Parathyroid adenoma (tissue), 2 donors: Measurements from ENCODE around the gene CCDC73.

Experiments used
- H2AFZ ChIP-seq: fragments of 300-600 bp; sonication (generic); one replicate; pipeline ENCODE4 v1.7.0; 2017; ENCODE audit warnings: antibody characterized with exemption, mild to moderate bottlenecking
- H3K27ac ChIP-seq: fragments of 300-600 bp; sonication (generic); one replicate; pipeline ENCODE4 v1.7.0; 2017
- H3K27me3 ChIP-seq: fragments of 300-600 bp; sonication (generic); one replicate; pipeline ENCODE4 v1.7.0; 2017; ENCODE audit warnings: low read length; ENCODE audit not compliant: control insufficient read depth, insufficient read depth
- H3K36me3 ChIP-seq: fragments of 300-600 bp; sonication (generic); one replicate; pipeline ENCODE4 v1.7.0; 2017; ENCODE audit warnings: low read length; ENCODE audit not compliant: control insufficient read depth, insufficient read depth
- H3K4me1 ChIP-seq: fragments of 300-600 bp; sonication (generic); one replicate; pipeline ENCODE4 v1.7.0; 2017; ENCODE audit warnings: control low read depth
- H3K4me2 ChIP-seq: fragments of 300-600 bp; sonication (generic); one replicate; pipeline ENCODE4 v1.7.0; 2017; ENCODE audit warnings: low read length
- H3K4me3 ChIP-seq: fragments of 300-600 bp; sonication (generic); one replicate; pipeline ENCODE4 v1.7.0; 2017; ENCODE audit warnings: low read depth, low read length
- H3K79me2 ChIP-seq: fragments of 300-600 bp; sonication (generic); one replicate; pipeline ENCODE4 v1.7.0; 2017; ENCODE audit warnings: control low read depth
- H3K9ac ChIP-seq: fragments of 300-600 bp; sonication (generic); one replicate; pipeline ENCODE4 v1.7.0; 2017; ENCODE audit warnings: mild to moderate bottlenecking
- H3K9me3 ChIP-seq: fragments of 300-600 bp; sonication (generic); one replicate; pipeline ENCODE4 v1.7.0; 2017; ENCODE audit warnings: low read length; ENCODE audit not compliant: control insufficient read depth
- CTCF ChIP-seq: fragments of 300-600 bp; sonication (generic); IDR thresholded peaks from one replicate; pipeline ENCODE4 v1.7.0; 2017; ENCODE audit warnings: antibody characterized with exemption, mild to moderate bottlenecking
- donor health status: primary hyperparathyroidism.

Gene CCDC73

GRCh38 chr11:32573228-32573627 lies 221.2 kb downstream of the CCDC73 start:
- Histone ChIP-seq H3K36me3 (no peaks in the 10 kb centered on the region), H3K9ac (no peak overlapping the region), H3K79me2 (no peaks in the 10 kb centered on the region), H3K4me1 (no peaks in the 10 kb centered on the region), H3K4me2 (no peak overlapping the region), H3K27ac (no peak overlapping the region), H3K4me3 (no peak overlapping the region), H3K9me3 (no peaks in the 10 kb centered on the region), H2AFZ (peak overlapping the region; percentile 45), H3K27me3 (no peaks in the 10 kb centered on the region)
- no peak for TF ChIP-seq CTCF

- no peak overlapping the region for H3K27ac ChIP-seq
- no peaks in the 10 kb centered on the region for H3K9me3 ChIP-seq
- no peak overlapping the region for H2AFZ ChIP-seq
- H3K27me3 ChIP-seq, result no peaks in the 10 kb centered on the region
- no peak for TF ChIP-seq CTCF
- no peaks in the 10 kb centered on the region for H3K79me2 ChIP-seq
- H3K9ac ChIP-seq, result no peak overlapping the region
- H3K4me1 ChIP-seq, result no peaks in the 10 kb centered on the region
- H3K4me3 ChIP-seq, result no peak overlapping the region
- H3K4me2 ChIP-seq, result no peak overlapping the region
- H3K36me3 ChIP-seq, result no peaks in the 10 kb centered on the region
These were observed 223.4 kb downstream of the CCDC73 start for GRCh38 chr11:32571039-32571438.

GRCh38 chr11:32569313-32569881 lies 225.1 kb downstream of the CCDC73 start:
- Histone ChIP-seq H2AFZ (no peak overlapping the region), H3K36me3 (no peaks in the 10 kb centered on the region), H3K4me3 (no peak overlapping the region), H3K9me3 (no peaks in the 10 kb centered on the region), H3K27ac (no peak overlapping the region), H3K4me2 (no peak overlapping the region), H3K9ac (no peak overlapping the region), H3K27me3 (no peaks in the 10 kb centered on the region), H3K79me2 (no peaks in the 10 kb centered on the region), H3K4me1 (no peaks in the 10 kb centered on the region)
- TF ChIP-seq CTCF, result no peak

- H3K9me3 ChIP-seq, result no peaks in the 10 kb centered on the region
- no peaks in the 10 kb centered on the region for H3K4me1 ChIP-seq
- TF ChIP-seq CTCF, result no peak
- H3K9ac ChIP-seq, result no peak overlapping the region
- no peaks in the 10 kb centered on the region for H3K27me3 ChIP-seq
- H3K79me2 ChIP-seq, result no peaks in the 10 kb centered on the region
- H3K4me2 ChIP-seq, result no peak overlapping the region
- no peak overlapping the region for H3K27ac ChIP-seq
- H2AFZ ChIP-seq, result no peak overlapping the region
- no peak overlapping the region for H3K4me3 ChIP-seq
- H3K36me3 ChIP-seq, result no peaks in the 10 kb centered on the region
These were observed 227.3 kb downstream of the CCDC73 start for GRCh38 chr11:32567154-32567553.

GRCh38 chr11:32566517-32566916 lies 227.9 kb downstream of the CCDC73 start:
- Histone ChIP-seq H3K27me3 (no peaks in the 10 kb centered on the region), H2AFZ (no peak overlapping the region), H3K27ac (no peak overlapping the region), H3K4me2 (no peak overlapping the region), H3K9ac (no peak overlapping the region), H3K36me3 (no peaks in the 10 kb centered on the region), H3K4me1 (no peaks in the 10 kb centered on the region), H3K79me2 (no peaks in the 10 kb centered on the region), H3K9me3 (no peaks in the 10 kb centered on the region), H3K4me3 (no peak overlapping the region)
- TF ChIP-seq CTCF, result no peak
